WERI-Rb-1 (cell line): ENCODE measurements around the gene NFATC1.

ENCODE experiments used
- DNase-seq: peaks from one replicate; pipeline ENCODE4 v3.0.0-alpha.2; 2020
- H3K27ac ChIP-seq: fragments of 250-450 bp; sonication (Bioruptor Pico); 2 replicates; pipeline ENCODE4 v1.5.1; 2020; ENCODE audit warnings: mild to moderate bottlenecking, moderate library complexity
- H3K27me3 ChIP-seq: fragments of 250-450 bp; sonication (Bioruptor Pico); 2 replicates; pipeline ENCODE4 v1.5.1; 2021; ENCODE audit warnings: mild to moderate bottlenecking, low read depth, moderate library complexity; ENCODE audit not compliant: insufficient read depth, severe bottlenecking
- H3K36me3 ChIP-seq: fragments of 250-450 bp; sonication (Bioruptor Pico); 2 replicates; pipeline ENCODE4 v1.5.1; 2020; ENCODE audit warnings: mild to moderate bottlenecking, moderate library complexity
- H3K4me3 ChIP-seq: 2 replicates; pipeline ENCODE4 v1.5.1; 2011; ENCODE audit warnings: low read depth, mild to moderate bottlenecking, control low read depth, low read length
- H3K9me3 ChIP-seq: fragments of 250-450 bp; sonication (Bioruptor Pico); 2 replicates; pipeline ENCODE4 v1.5.1; 2021; ENCODE audit warnings: mild to moderate bottlenecking, moderate library complexity; ENCODE audit not compliant: severe bottlenecking
- CTCF ChIP-seq: IDR thresholded peaks from 2 replicates; pipeline ENCODE4 v1.5.1; 2011; ENCODE audit warnings: low read depth, mild to moderate bottlenecking, control low read depth, inconsistent platforms, low read length

The NFATC1 gene

GRCh38 chr18:79399275-79400081 is 3.7 kb downstream of the NFATC1 start:
- Histone ChIP-seq H3K9me3 (no peaks in the 10 kb centered on the region), H3K27ac (no peak overlapping the region), H3K4me3 (peak overlapping the region; percentile 61), H3K27me3 (no peaks in the 10 kb centered on the region), H3K36me3 (peaks cover 33% of the 10 kb centered on the region)
- no peak for TF ChIP-seq CTCF
- DNase-seq: no peak

- DNase-seq: peak; percentile 44
- peak overlapping the region; percentile 47 for H3K27ac ChIP-seq
- H3K4me3 ChIP-seq: peak overlapping the region; percentile 61
- H3K36me3 ChIP-seq: peaks cover 34% of the 10 kb centered on the region
- no peaks in the 10 kb centered on the region for H3K27me3 ChIP-seq
- no peaks in the 10 kb centered on the region for H3K9me3 ChIP-seq
- TF ChIP-seq CTCF: no peak
Observed at GRCh38 chr18:79400091-79400590, 4.4 kb downstream of the NFATC1 start.

- Histone ChIP-seq H3K27ac (peak overlapping the region; percentile 47), H3K36me3 (peaks cover 34% of the 10 kb centered on the region), H3K27me3 (no peaks in the 10 kb centered on the region), H3K4me3 (peak overlapping the region; percentile 61), H3K9me3 (no peaks in the 10 kb centered on the region)
- no peak for TF ChIP-seq CTCF
- DNase-seq: no peak
Observed at GRCh38 chr18:79400591-79401381, 5.1 kb downstream of the NFATC1 start.

GRCh38 chr18:79401494-79402208 is 5.9 kb downstream of the NFATC1 start:
- Histone ChIP-seq H3K36me3 (peaks cover 34% of the 10 kb centered on the region), H3K27me3 (no peaks in the 10 kb centered on the region), H3K4me3 (no peak overlapping the region), H3K9me3 (no peaks in the 10 kb centered on the region), H3K27ac (no peak overlapping the region)
- DNase-seq: no peak
- no peak for TF ChIP-seq CTCF

- H3K27me3 ChIP-seq: no peaks in the 10 kb centered on the region
- no peak overlapping the region for H3K27ac ChIP-seq
- no peak for TF ChIP-seq CTCF
- H3K9me3 ChIP-seq: no peaks in the 10 kb centered on the region
- DNase-seq: no peak
- no peak overlapping the region for H3K4me3 ChIP-seq
- peaks cover 34% of the 10 kb centered on the region for H3K36me3 ChIP-seq
Observed at GRCh38 chr18:79402209-79402576, 6.5 kb downstream of the NFATC1 start.
